Activated naive CD8-positive, alpha-beta T cell treated with anti-CD3 and anti-CD28 coated beads for 36 hours (primary cell): ENCODE data around the gene NDUFA6. TPM values are rescaled to one million over a fixed set of nuclear protein-coding genes. Genes with fewer than 3 reads are reported as not detected.

ENCODE experiments used
- DNase-seq: peaks from one replicate; pipeline ENCODE4 v3.0.0; 2021
- H3K27ac Mint-ChIP-seq: one replicate; pipeline ENCODE4 v1.8.0; 2022; ENCODE audit warnings: mild to moderate bottlenecking, moderate library complexity, mixed read lengths
- H3K27me3 Mint-ChIP-seq: one replicate; pipeline ENCODE4 v1.8.0; 2022; ENCODE audit warnings: mild to moderate bottlenecking, mixed read lengths
- H3K36me3 Mint-ChIP-seq: one replicate; pipeline ENCODE4 v1.8.0; 2021; ENCODE audit warnings: mild to moderate bottlenecking, mixed read lengths
- H3K4me1 Mint-ChIP-seq: one replicate; pipeline ENCODE4 v1.8.0; 2021; ENCODE audit warnings: mixed read lengths
- H3K4me3 Mint-ChIP-seq: one replicate; pipeline ENCODE4 v1.8.0; 2022; ENCODE audit warnings: mild to moderate bottlenecking, moderate library complexity, mixed read lengths
- H3K9me3 Mint-ChIP-seq: one replicate; pipeline ENCODE4 v1.8.0; 2022; ENCODE audit warnings: mixed read lengths
- total RNA-seq, 2 experiments: library from RNA; stranded (reverse); gene quantifications; one replicate each; pipeline ENCODE4 v1.2.3, GENCODE V29; 2021

NDUFA6 gene
- total RNA-seq, 2 experiments from 2014 or later: 107 to 117 TPM

GRCh38 chr22:42068291-42068690, 22.3 kb downstream of the NDUFA6 start:
- no peak for DNase-seq
- peaks cover 1% of the 10 kb centered on the region for H3K36me3 Mint-ChIP-seq
- H3K4me1 Mint-ChIP-seq: peaks cover 24% of the 10 kb centered on the region
- no peak overlapping the region for H3K27ac Mint-ChIP-seq
- H3K9me3 Mint-ChIP-seq: no peaks in the 10 kb centered on the region
- no peak overlapping the region for H3K4me3 Mint-ChIP-seq
- H3K27me3 Mint-ChIP-seq: no peaks in the 10 kb centered on the region

- Mint-ChIP-seq H3K9me3 (no peaks in the 10 kb centered on the region), H3K4me3 (no peak overlapping the region), H3K27me3 (no peaks in the 10 kb centered on the region), H3K27ac (no peak overlapping the region), H3K36me3 (peaks cover 6% of the 10 kb centered on the region), H3K4me1 (peaks cover 23% of the 10 kb centered on the region)
- no peak for DNase-seq
These were observed 22.8 kb downstream of the NDUFA6 start for GRCh38 chr22:42067671-42068251.

- DNase-seq: no peak
- no peaks in the 10 kb centered on the region for H3K9me3 Mint-ChIP-seq
- peaks cover 9% of the 10 kb centered on the region for H3K36me3 Mint-ChIP-seq
- H3K4me3 Mint-ChIP-seq: no peak overlapping the region
- peaks cover 21% of the 10 kb centered on the region for H3K4me1 Mint-ChIP-seq
- no peak overlapping the region for H3K27ac Mint-ChIP-seq
- no peaks in the 10 kb centered on the region for H3K27me3 Mint-ChIP-seq
These were observed 23.6 kb downstream of the NDUFA6 start for GRCh38 chr22:42066937-42067336.

- no peak for DNase-seq
- H3K9me3 Mint-ChIP-seq: no peaks in the 10 kb centered on the region
- H3K27ac Mint-ChIP-seq: no peak overlapping the region
- peaks cover 15% of the 10 kb centered on the region for H3K4me1 Mint-ChIP-seq
- H3K4me3 Mint-ChIP-seq: no peak overlapping the region
- peaks cover 10% of the 10 kb centered on the region for H3K36me3 Mint-ChIP-seq
- no peaks in the 10 kb centered on the region for H3K27me3 Mint-ChIP-seq
These were observed 24.3 kb downstream of the NDUFA6 start for GRCh38 chr22:42066126-42066761.

- peaks cover 10% of the 10 kb centered on the region for H3K4me1 Mint-ChIP-seq
- no peaks in the 10 kb centered on the region for H3K27me3 Mint-ChIP-seq
- peaks cover 15% of the 10 kb centered on the region for H3K36me3 Mint-ChIP-seq
- H3K9me3 Mint-ChIP-seq: no peaks in the 10 kb centered on the region
- no peak overlapping the region for H3K4me3 Mint-ChIP-seq
- no peak overlapping the region for H3K27ac Mint-ChIP-seq
- no peak for DNase-seq
These were observed 25.0 kb downstream of the NDUFA6 start for GRCh38 chr22:42065438-42066125.

GRCh38 chr22:42064629-42065028, 25.9 kb downstream of the NDUFA6 start:
- H3K36me3 Mint-ChIP-seq: peaks cover 19% of the 10 kb centered on the region
- DNase-seq: no peak
- peaks cover 2% of the 10 kb centered on the region for H3K4me1 Mint-ChIP-seq
- H3K27me3 Mint-ChIP-seq: no peaks in the 10 kb centered on the region
- no peak overlapping the region for H3K27ac Mint-ChIP-seq
- no peaks in the 10 kb centered on the region for H3K9me3 Mint-ChIP-seq
- H3K4me3 Mint-ChIP-seq: no peak overlapping the region

- Mint-ChIP-seq H3K27me3 (no peaks in the 10 kb centered on the region), H3K27ac (no peak overlapping the region), H3K36me3 (peaks cover 34% of the 10 kb centered on the region), H3K4me1 (no peaks in the 10 kb centered on the region), H3K9me3 (peaks cover 6% of the 10 kb centered on the region), H3K4me3 (no peak overlapping the region)
- DNase-seq: no peak
These were observed 27.9 kb downstream of the NDUFA6 start for GRCh38 chr22:42062506-42063170.

GRCh38 chr22:42061041-42061440, 29.5 kb downstream of the NDUFA6 start:
- DNase-seq: no peak
- no peaks in the 10 kb centered on the region for H3K4me1 Mint-ChIP-seq
- peaks cover 18% of the 10 kb centered on the region for H3K9me3 Mint-ChIP-seq
- H3K4me3 Mint-ChIP-seq: no peak overlapping the region
- H3K27me3 Mint-ChIP-seq: no peaks in the 10 kb centered on the region
- peaks cover 48% of the 10 kb centered on the region for H3K36me3 Mint-ChIP-seq
- H3K27ac Mint-ChIP-seq: no peak overlapping the region

GRCh38 chr22:42060489-42060888, 30.1 kb downstream of the NDUFA6 start:
- no peaks in the 10 kb centered on the region for H3K27me3 Mint-ChIP-seq
- no peaks in the 10 kb centered on the region for H3K4me1 Mint-ChIP-seq
- peaks cover 48% of the 10 kb centered on the region for H3K36me3 Mint-ChIP-seq

GRCh38 chr22:42056757-42057511, 33.6 kb downstream of the NDUFA6 start:
- Mint-ChIP-seq H3K4me3 (no peak overlapping the region), H3K4me1 (no peaks in the 10 kb centered on the region), H3K36me3 (peaks cover 40% of the 10 kb centered on the region), H3K9me3 (peaks cover 22% of the 10 kb centered on the region), H3K27ac (no peak overlapping the region), H3K27me3 (no peaks in the 10 kb centered on the region)
- no peak for DNase-seq

More at GRCh38 chr22:42060489-42060888, 30.1 kb downstream of the NDUFA6 start:
- Mint-ChIP-seq H3K4me3 (no peak overlapping the region), H3K9me3 (peaks cover 22% of the 10 kb centered on the region), H3K27ac (no peak overlapping the region)
- no peak for DNase-seq

- Mint-ChIP-seq H3K4me3 (no peak overlapping the region), H3K4me1 (no peaks in the 10 kb centered on the region), H3K27ac (no peak overlapping the region), H3K36me3 (peaks cover 14% of the 10 kb centered on the region), H3K9me3 (peaks cover 16% of the 10 kb centered on the region), H3K27me3 (no peaks in the 10 kb centered on the region)
- no peak for DNase-seq
These were observed 37.8 kb downstream of the NDUFA6 start for GRCh38 chr22:42052765-42053164.

- Mint-ChIP-seq H3K27me3 (no peaks in the 10 kb centered on the region), H3K9me3 (peaks cover 2% of the 10 kb centered on the region), H3K36me3 (no peaks in the 10 kb centered on the region), H3K4me3 (no peak overlapping the region), H3K4me1 (no peaks in the 10 kb centered on the region), H3K27ac (no peak overlapping the region)
- DNase-seq: no peak
These were observed 39.9 kb downstream of the NDUFA6 start for GRCh38 chr22:42050641-42051180.

GRCh38 chr22:42041784-42042183, 48.8 kb downstream of the NDUFA6 start:
- Mint-ChIP-seq H3K27ac (no peak overlapping the region), H3K9me3 (peaks cover 16% of the 10 kb centered on the region), H3K4me1 (no peaks in the 10 kb centered on the region), H3K36me3 (peaks cover 17% of the 10 kb centered on the region), H3K27me3 (no peaks in the 10 kb centered on the region), H3K4me3 (no peak overlapping the region)
- DNase-seq: no peak

GRCh38 chr22:42039271-42039670, 51.3 kb downstream of the NDUFA6 start:
- Mint-ChIP-seq H3K4me1 (no peaks in the 10 kb centered on the region), H3K36me3 (peaks cover 18% of the 10 kb centered on the region), H3K27ac (no peak overlapping the region), H3K27me3 (no peaks in the 10 kb centered on the region), H3K9me3 (peaks cover 19% of the 10 kb centered on the region), H3K4me3 (no peak overlapping the region)
- no peak for DNase-seq
